Measurements from ENCODE around the gene MMS22L.
"Not testable (repeated sequence)": the region's sequence is repeated elsewhere in the genome, so short reads cannot be mapped to it uniquely, and the experiment has no call there.

The MMS22L gene

GRCh38 chr6:97222903-97223302 lies 60.1 kb downstream of the MMS22L start:
- no peak for DNase-seq (ENCODE audit: low read depth)

GRCh38 chr6:97218912-97219311 lies 64.1 kb downstream of the MMS22L start:
- no peak for DNase-seq (ENCODE audit: low read depth)

- DNase-seq (ENCODE audit: low read depth): peak; percentile 61
Observed at GRCh38 chr6:97215157-97215769, 67.8 kb downstream of the MMS22L start.

- DNase-seq (ENCODE audit: low read depth): no peak
Observed at GRCh38 chr6:97214671-97215070, 68.3 kb downstream of the MMS22L start.

GRCh38 chr6:97207383-97207782 lies 75.6 kb downstream of the MMS22L start:
- no peak for DNase-seq (ENCODE audit: low read depth)

GRCh38 chr6:97205966-97206365 lies 77.0 kb downstream of the MMS22L start:
- DNase-seq (ENCODE audit: low read depth): no peak

GRCh38 chr6:97203343-97203742 lies 79.7 kb downstream of the MMS22L start:
- DNase-seq (ENCODE audit: low read depth): no peak

- no peak for DNase-seq (ENCODE audit: low read depth)
Observed at GRCh38 chr6:97198046-97198565, 84.9 kb downstream of the MMS22L start.

- DNase-seq (ENCODE audit: low read depth): no peak
Observed at GRCh38 chr6:97195117-97195516, 87.9 kb downstream of the MMS22L start.

- peak; percentile 10 for DNase-seq (ENCODE audit: low read depth)
Observed at GRCh38 chr6:97189767-97190166, 93.2 kb downstream of the MMS22L start.

GRCh38 chr6:97187951-97188350 lies 95.1 kb downstream of the MMS22L start:
- no peak for DNase-seq (ENCODE audit: low read depth)

GRCh38 chr6:97186416-97186999 lies 96.5 kb downstream of the MMS22L start:
- peak; percentile 47 for DNase-seq (ENCODE audit: low read depth)

GRCh38 chr6:97177905-97178304 lies 105.1 kb downstream of the MMS22L start:
- DNase-seq (ENCODE audit: low read depth): no peak

GRCh38 chr6:97176468-97176867 lies 106.5 kb downstream of the MMS22L start:
- DNase-seq (ENCODE audit: low read depth): no peak

GRCh38 chr6:97175806-97176205 lies 107.2 kb downstream of the MMS22L start:
- no peak for DNase-seq (ENCODE audit: low read depth)

- no peak for DNase-seq (ENCODE audit: low read depth)
Observed at GRCh38 chr6:97174471-97174870, 108.5 kb downstream of the MMS22L start.

GRCh38 chr6:97160280-97160679 lies 122.7 kb downstream of the MMS22L start:
- no peak for DNase-seq (ENCODE audit: low read depth)

- not testable (repeated sequence) for DNase-seq (ENCODE audit: low read depth)
Observed at GRCh38 chr6:97155447-97155846, 127.6 kb downstream of the MMS22L start.

- DNase-seq (ENCODE audit: low read depth): no peak
Observed at GRCh38 chr6:97154015-97154414, 129.0 kb downstream of the MMS22L start.

GRCh38 chr6:97151601-97152000 lies 131.4 kb downstream of the MMS22L start:
- DNase-seq (ENCODE audit: low read depth): no peak

GRCh38 chr6:97150932-97151331 lies 132.1 kb downstream of the MMS22L start:
- no peak for DNase-seq (ENCODE audit: low read depth)

- DNase-seq (ENCODE audit: low read depth): no peak
Observed at GRCh38 chr6:97147421-97147820, 135.6 kb downstream of the MMS22L start.

- DNase-seq (ENCODE audit: low read depth): no peak
Observed at GRCh38 chr6:97145691-97146090, 137.3 kb downstream of the MMS22L start.

- no peak for DNase-seq (ENCODE audit: low read depth)
Observed at GRCh38 chr6:97141756-97142155, 141.3 kb downstream of the MMS22L start.

Data from stromal cell of bone marrow (primary cell).